ENCODE data around the gene DPP8.

Gene DPP8

GRCh38 chr15:65393557-65393956, 123.9 kb downstream of the DPP8 start:
- TF ChIP-seq CTCF (IDR thresholded peaks at IDR 0.05; ENCODE audit: insufficient read depth, low read depth, low read length, missing control alignments) = no peak

GRCh38 chr15:65393091-65393490, 124.4 kb downstream of the DPP8 start:
- TF ChIP-seq CTCF (IDR thresholded peaks at IDR 0.05; ENCODE audit: insufficient read depth, low read depth, low read length, missing control alignments) = no peak
- H3K4me3 ChIP-seq (ENCODE audit: low read depth, low read length) = no peak overlapping the region
- no peak for DNase-seq (ENCODE audit: low read depth)

More at GRCh38 chr15:65393557-65393956, 123.9 kb downstream of the DPP8 start:
- no peak overlapping the region for H3K4me3 ChIP-seq (ENCODE audit: low read depth, low read length)
- DNase-seq (ENCODE audit: low read depth) = no peak
